ENCODE measurements around the gene FAM13C.

The FAM13C gene

GRCh38 chr10:59362144-59362958, at the start of gene FAM13C:
Gene FAM13C, minus strand, starts transcription at chr10:59362549. Its CDS starts 89 bp downstream, at chr10:59362460.
- TF ChIP-seq ZBTB7A (IDR thresholded peaks at IDR 0.05; ENCODE audit: low read depth) (no peak), MAX (IDR thresholded peaks at IDR 0.05) (peak; percentile 49; the same call in 1 of the 2 replicates)

- TF ChIP-seq CREB1 (IDR thresholded peaks at IDR 0.05; ENCODE audit: low read depth) (no peak), FOXM1 (IDR thresholded peaks at IDR 0.05; ENCODE audit: borderline replicate concordance, low read depth) (no peak), ZBTB7A (IDR thresholded peaks at IDR 0.05; ENCODE audit: low read depth) (no peak), REST (IDR thresholded peaks at IDR 0.05; ENCODE audit: low read depth) (no peak), USF1 (IDR thresholded peaks at IDR 0.05) (no peak), CEBPB (IDR thresholded peaks at IDR 0.05) (no peak), MAX (IDR thresholded peaks at IDR 0.05) (no peak), EP300 (IDR thresholded peaks at IDR 0.05; ENCODE audit: borderline replicate concordance) (no peak), EGR1 (IDR thresholded peaks at IDR 0.05) (no peak), TEAD4 (IDR thresholded peaks at IDR 0.05) (no peak), NFIC (IDR thresholded peaks at IDR 0.05) (no peak), YY1 (IDR thresholded peaks at IDR 0.05; ENCODE audit: low read depth) (no peak), TAF1 (IDR thresholded peaks at IDR 0.05; ENCODE audit: low read depth) (no peak), TCF12 (IDR thresholded peaks at IDR 0.05; ENCODE audit: low read depth) (no peak), RAD21 (IDR thresholded peaks at IDR 0.05; ENCODE audit: low read depth) (no peak)
Measured at GRCh38 chr10:59405235-59405634, 42.9 kb upstream of the FAM13C start.

- no peak for TF ChIP-seq RAD21 (IDR thresholded peaks at IDR 0.05; ENCODE audit: low read depth)
- TF ChIP-seq CEBPB (IDR thresholded peaks at IDR 0.05), result no peak
- no peak for TF ChIP-seq CREB1 (IDR thresholded peaks at IDR 0.05; ENCODE audit: low read depth)
- TF ChIP-seq NFIC (IDR thresholded peaks at IDR 0.05), result no peak
- TF ChIP-seq TCF12 (IDR thresholded peaks at IDR 0.05; ENCODE audit: low read depth), result no peak
- TF ChIP-seq EGR1 (IDR thresholded peaks at IDR 0.05), result no peak
- no peak for TF ChIP-seq EP300 (IDR thresholded peaks at IDR 0.05; ENCODE audit: borderline replicate concordance)
Measured at GRCh38 chr10:59400214-59400613, 37.9 kb upstream of the FAM13C start.

GRCh38 chr10:59397961-59398360, 35.6 kb upstream of the FAM13C start:
- TF ChIP-seq YY1 (IDR thresholded peaks at IDR 0.05; ENCODE audit: low read depth) (no peak), FOXM1 (IDR thresholded peaks at IDR 0.05; ENCODE audit: borderline replicate concordance, low read depth) (no peak), USF1 (IDR thresholded peaks at IDR 0.05) (no peak)

GRCh38 chr10:59395984-59396383, 33.6 kb upstream of the FAM13C start:
- TF ChIP-seq ZBTB7A (IDR thresholded peaks at IDR 0.05; ENCODE audit: low read depth), result no peak
- TF ChIP-seq FOXM1 (IDR thresholded peaks at IDR 0.05; ENCODE audit: borderline replicate concordance, low read depth), result no peak
- TF ChIP-seq EP300 (IDR thresholded peaks at IDR 0.05; ENCODE audit: borderline replicate concordance), result no peak
- TF ChIP-seq TEAD4 (IDR thresholded peaks at IDR 0.05), result no peak
- no peak for TF ChIP-seq EGR1 (IDR thresholded peaks at IDR 0.05)
- TF ChIP-seq CREB1 (IDR thresholded peaks at IDR 0.05; ENCODE audit: low read depth), result no peak
- no peak for TF ChIP-seq REST (IDR thresholded peaks at IDR 0.05; ENCODE audit: low read depth)
- no peak for TF ChIP-seq NFIC (IDR thresholded peaks at IDR 0.05)
- TF ChIP-seq RAD21 (IDR thresholded peaks at IDR 0.05; ENCODE audit: low read depth), result no peak
- no peak for TF ChIP-seq CEBPB (IDR thresholded peaks at IDR 0.05)
- TF ChIP-seq TAF1 (IDR thresholded peaks at IDR 0.05; ENCODE audit: low read depth), result no peak
- TF ChIP-seq USF1 (IDR thresholded peaks at IDR 0.05), result no peak
- no peak for TF ChIP-seq YY1 (IDR thresholded peaks at IDR 0.05; ENCODE audit: low read depth)
- no peak for TF ChIP-seq TCF12 (IDR thresholded peaks at IDR 0.05; ENCODE audit: low read depth)
- TF ChIP-seq MAX (IDR thresholded peaks at IDR 0.05), result no peak

Data from Ishikawa (cell line).